BLaER1 treated with 17β-estradiol and CSF1 and Interleukin-3, amounts not matched to agents 10 nM and 100 nM (cell line): ENCODE measurements around the gene MRPL51.
"Not testable (repeated sequence)": the region's sequence is repeated elsewhere in the genome, so short reads cannot be mapped to it uniquely, and the experiment has no call there.

Experiments
- H3K27ac ChIP-seq, 11 experiments: shearing (Covaris generic); formaldehyde crosslinking; 2 replicates each; pipeline ENCODE4 v1.8.1; 2022
- H3K27me3 ChIP-seq, 11 experiments: shearing (Covaris generic); formaldehyde crosslinking; 2 replicates each; pipeline ENCODE4 v1.8.1; 2022
- H3K36me3 ChIP-seq, 11 experiments: shearing (Covaris generic); formaldehyde crosslinking; 2 replicates each; pipeline ENCODE4 v1.8.1; 2022
- H3K4me1 ChIP-seq, 10 experiments: shearing (Covaris generic); formaldehyde crosslinking; 2 replicates each; pipeline ENCODE4 v1.8.1; 2022
- H3K4me2 ChIP-seq, 11 experiments: shearing (Covaris generic); formaldehyde crosslinking; 2 replicates each; pipeline ENCODE4 v1.8.1; 2022
- H3K4me3 ChIP-seq, 10 experiments: shearing (Covaris generic); formaldehyde crosslinking; 2 replicates each; pipeline ENCODE4 v1.8.1; 2022
- H3K9ac ChIP-seq, 11 experiments: shearing (Covaris generic); formaldehyde crosslinking; 2 replicates each; pipeline ENCODE4 v1.8.1; 2022
- H3K9me3 ChIP-seq, 11 experiments: shearing (Covaris generic); formaldehyde crosslinking; replicated peaks in 1 of 11; 2 replicates each; pipeline ENCODE4 v1.8.1; 2022
- H4K20me1 ChIP-seq, 11 experiments: shearing (Covaris generic); formaldehyde crosslinking; 2 replicates each; pipeline ENCODE4 v1.8.1; 2022
- Cebpa-rat ChIP-seq, 11 experiments: shearing (Covaris generic); IDR thresholded peaks; 2 replicates each; pipeline ENCODE4 v1.8.1; 2022

The MRPL51 gene

GRCh38 chr12:6476489-6476888 lies 16.6 kb downstream of the MRPL51 start:
- no peak overlapping the region for H3K4me3 ChIP-seq
- no peak for TF ChIP-seq Cebpa-rat (IDR thresholded peaks at IDR 0.05)
- no peaks in the 10 kb centered on the region for H3K36me3 ChIP-seq
- H3K4me1 ChIP-seq = peaks cover 2 to 11% (median 6%) of the 10 kb centered on the region in 10 experiments
- no peak overlapping the region for H3K9ac ChIP-seq
- no peaks in the 10 kb centered on the region for H3K27me3 ChIP-seq
- peaks cover 0 to 39% (median 27%) of the 10 kb centered on the region in 11 experiments; a peak in 18 of 22 replicates for H3K9me3 ChIP-seq
- H4K20me1 ChIP-seq = no peaks in the 10 kb centered on the region
- peak overlapping the region in 2 of 11 experiments; percentile 12 to 33; a peak in 3 of 22 replicates for H3K4me2 ChIP-seq
- no peak overlapping the region for H3K27ac ChIP-seq

- not testable (repeated sequence) for H3K36me3 ChIP-seq, H3K27ac ChIP-seq, H3K4me2 ChIP-seq, H4K20me1 ChIP-seq, H3K9ac ChIP-seq, H3K4me3 ChIP-seq, H3K27me3 ChIP-seq
- H3K4me1 ChIP-seq = peaks cover 8 to 16% (median 11%) of the 10 kb centered on the region in 10 experiments
- H3K9me3 ChIP-seq = peaks cover 0 to 39% (median 27%) of the 10 kb centered on the region in 11 experiments; a peak in 18 of 22 replicates
These were observed 17.7 kb downstream of the MRPL51 start for GRCh38 chr12:6475233-6475975.

- peaks cover 5 to 18% (median 15%) of the 10 kb centered on the region in 11 experiments; a peak in 21 of 22 replicates for H3K36me3 ChIP-seq
- no peaks in the 10 kb centered on the region for H3K27me3 ChIP-seq
- no peak overlapping the region for H3K27ac ChIP-seq
- H3K4me1 ChIP-seq = peaks cover 32 to 38% (median 34%) of the 10 kb centered on the region in 10 experiments
- no peak overlapping the region for H3K9ac ChIP-seq
- peaks cover 7 to 47% (median 38%) of the 10 kb centered on the region in 11 experiments; a peak in 21 of 22 replicates for H3K9me3 ChIP-seq
- no peak overlapping the region for H3K4me2 ChIP-seq
- H4K20me1 ChIP-seq = peaks cover 0 to 9% (median 0%) of the 10 kb centered on the region in 11 experiments; a peak in 3 of 22 replicates
- no peak for TF ChIP-seq Cebpa-rat (IDR thresholded peaks at IDR 0.05)
- no peak overlapping the region for H3K4me3 ChIP-seq
These were observed 20.6 kb downstream of the MRPL51 start for GRCh38 chr12:6472491-6472890.

GRCh38 chr12:6471989-6472360 lies 21.1 kb downstream of the MRPL51 start:
- peaks cover 7 to 23% (median 19%) of the 10 kb centered on the region in 11 experiments; a peak in 21 of 22 replicates for H3K36me3 ChIP-seq
- no peaks in the 10 kb centered on the region for H3K27me3 ChIP-seq
- peak overlapping the region in 2 of 11 experiments; percentile 88 to 91; a peak in 4 of 22 replicates for H3K27ac ChIP-seq
- no peak overlapping the region for H3K4me3 ChIP-seq
- H3K9me3 ChIP-seq = peaks cover 10 to 47% (median 38%) of the 10 kb centered on the region in 11 experiments; a peak in 21 of 22 replicates
- peak overlapping the region in 4 of 11 experiments; percentile 87 to 100 (median 95); a peak in 5 of 22 replicates for H3K4me2 ChIP-seq
- H3K4me1 ChIP-seq = peaks cover 36 to 43% (median 38%) of the 10 kb centered on the region in 10 experiments
- TF ChIP-seq Cebpa-rat (IDR thresholded peaks at IDR 0.05) = no peak
- H3K9ac ChIP-seq = no peak overlapping the region
- H4K20me1 ChIP-seq = peaks cover 0 to 9% (median 0%) of the 10 kb centered on the region in 11 experiments; a peak in 3 of 22 replicates

GRCh38 chr12:6470375-6471163 lies 22.5 kb downstream of the MRPL51 start, which contains the start of gene VAMP1:
VAMP1 (minus strand) TSS chr12:6470677; CDS start chr12:6470531, 146 bp downstream.
- TF ChIP-seq Cebpa-rat (IDR thresholded peaks at IDR 0.05) = peak in 4 of 11 experiments; percentile 35 to 68 (median 56); a peak in 4 of 22 replicates

GRCh38 chr12:6469609-6470374 lies 23.3 kb downstream of the MRPL51 start:
- Histone ChIP-seq H3K9ac (peak overlapping the region; percentile 85 to 95 (median 89)), H3K4me2 (peak overlapping the region; percentile 87 to 100 (median 96)), H4K20me1 (peaks cover 0 to 21% (median 3%) of the 10 kb centered on the region in 11 experiments; a peak in 5 of 22 replicates), H3K4me3 (peak overlapping the region; percentile 80 to 88 (median 83)), H3K27ac (peak overlapping the region; percentile 52 to 91 (median 87); a peak in 21 of 22 replicates), H3K4me1 (peaks cover 56 to 61% (median 58%) of the 10 kb centered on the region in 10 experiments), H3K9me3 (peaks cover 10 to 35% (median 30%) of the 10 kb centered on the region in 11 experiments; a peak in 21 of 22 replicates), H3K36me3 (peaks cover 18 to 44% (median 38%) of the 10 kb centered on the region in 11 experiments), H3K27me3 (no peaks in the 10 kb centered on the region)
- TF ChIP-seq Cebpa-rat (IDR thresholded peaks at IDR 0.05) = no peak

More at GRCh38 chr12:6470375-6471163, 22.5 kb downstream of the MRPL51 start, which contains the start of gene VAMP1:
- Histone ChIP-seq H3K27ac (peak within 1 kb of the TSS; percentile 52 to 91 (median 87); a peak in 21 of 22 replicates), H3K27me3 (no peaks in the 10 kb centered on the region), H3K4me3 (peak within 1 kb of the TSS; percentile 80 to 88 (median 83)), H3K9me3 (peaks cover 10 to 41% (median 31%) of the 10 kb centered on the region in 11 experiments; a peak in 21 of 22 replicates), H4K20me1 (peaks cover 0 to 21% (median 3%) of the 10 kb centered on the region in 11 experiments; a peak in 5 of 22 replicates), H3K9ac (peak within 1 kb of the TSS; percentile 85 to 95 (median 89)), H3K4me1 (peaks cover 50 to 56% (median 51%) of the 10 kb centered on the region in 10 experiments), H3K36me3 (peaks cover 15 to 37% (median 33%) of the 10 kb centered on the region in 11 experiments), H3K4me2 (peak within 1 kb of the TSS; percentile 87 to 100 (median 96))

GRCh38 chr12:6469092-6469491 lies 24.0 kb downstream of the MRPL51 start:
- H3K9ac ChIP-seq = peak overlapping the region; percentile 85 to 95 (median 89)
- H3K4me3 ChIP-seq = peak overlapping the region; percentile 80 to 88 (median 83)
- peak overlapping the region in 7 of 11 experiments; percentile 73 to 91 (median 87); a peak in 7 of 22 replicates for H3K27ac ChIP-seq

More at GRCh38 chr12:6469092-6469491, 24.0 kb downstream of the MRPL51 start:
- Histone ChIP-seq H4K20me1 (peaks cover 0 to 21% (median 3%) of the 10 kb centered on the region in 11 experiments; a peak in 5 of 22 replicates), H3K4me1 (peaks cover 63 to 68% (median 65%) of the 10 kb centered on the region in 10 experiments), H3K27me3 (no peaks in the 10 kb centered on the region), H3K36me3 (peaks cover 25 to 51% (median 45%) of the 10 kb centered on the region in 11 experiments), H3K4me2 (peak overlapping the region; percentile 87 to 100 (median 96)), H3K9me3 (peaks cover 10 to 31% (median 30%) of the 10 kb centered on the region in 11 experiments; a peak in 21 of 22 replicates)
- TF ChIP-seq Cebpa-rat (IDR thresholded peaks at IDR 0.05) = no peak
